Measurements from ENCODE around the gene ERBB4. TPM values are rescaled to one million over a fixed set of nuclear protein-coding genes. Genes with fewer than 3 reads are reported as not detected.
"Not testable (repeated sequence)": the region's sequence is repeated elsewhere in the genome, so short reads cannot be mapped to it uniquely, and the experiment has no call there.

ERBB4 gene
- total RNA-seq, 8 experiments from 2014 or later: 0.14 to 27.9 (median 7.9) TPM

DNA sequence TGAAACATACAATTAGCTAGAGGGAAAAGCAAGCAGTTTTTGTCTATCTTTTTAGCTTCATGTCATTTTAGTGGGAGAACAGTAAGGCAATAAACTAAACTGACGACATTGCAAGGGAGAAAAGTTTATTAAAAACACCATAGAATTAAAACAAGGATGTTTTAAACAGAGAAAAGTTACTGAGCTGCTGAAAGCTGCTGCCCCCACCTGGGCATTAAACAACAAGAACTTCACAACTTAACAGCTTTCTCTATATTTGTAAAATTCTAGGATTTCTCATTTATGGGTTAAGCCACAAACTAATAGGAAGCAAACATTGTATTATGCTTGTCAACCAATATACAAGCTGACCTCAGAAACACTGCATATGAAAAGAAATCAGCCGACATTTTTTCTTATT is 289.2 kb downstream of the ERBB4 start:
- in situ Hi-C loops (cut with MboI; ENCODE audit: low pct_unique_long_range_greater_than_20kb in 2 of 9, low sequenced_read_pairs in 9 of 9, unreplicated experiment in 9 of 9): no loop called here
- no peak overlapping the region for H3K27ac ChIP-seq
- ATAC-seq (replicated peaks in 6 of 8): no peak
- peaks cover 3 to 11% of the 10 kb centered on the region in 2 donors for H3K4me1 ChIP-seq (replicated peaks in 1 of 2)
- 0 to 100% (median 55%) methylated on average over 1 to 2 of the region's 2 CpGs; no CpG with 5 or more reads in 1 of the 10 experiments for WGBS, 10 experiments
- no peak overlapping the region for H3K4me3 ChIP-seq

DNA sequence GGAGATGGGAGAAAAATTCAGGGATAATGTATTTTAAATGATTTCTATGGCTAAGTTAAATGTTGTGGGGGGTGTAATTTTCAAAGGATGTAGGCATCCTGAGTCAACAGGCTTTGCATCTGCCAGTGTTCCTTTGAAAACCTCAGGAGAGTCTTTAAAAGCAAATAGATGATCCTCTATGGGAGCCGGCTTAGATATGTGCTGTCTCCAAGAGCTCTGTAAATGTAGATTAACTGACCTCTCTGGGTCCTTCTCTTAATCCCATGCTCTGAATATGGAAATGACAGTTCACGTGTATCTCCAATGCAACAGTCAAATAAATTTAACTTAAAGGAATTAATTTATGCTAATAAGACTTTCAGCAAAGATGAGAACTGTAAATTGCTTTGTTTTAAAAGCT is 292.7 kb downstream of the ERBB4 start:
- Histone ChIP-seq H3K27ac (no peak overlapping the region), H3K4me1 (replicated peaks in 1 of 2) (peaks cover 0 to 19% of the 10 kb centered on the region in 2 donors), H3K4me3 (no peak overlapping the region)
- in situ Hi-C loops (cut with MboI; ENCODE audit: low pct_unique_long_range_greater_than_20kb in 2 of 9, low sequenced_read_pairs in 9 of 9, unreplicated experiment in 9 of 9): no loop called here
- WGBS, 10 experiments: 0 to 63% (median 18%) methylated on average over 1 to 2 of the region's 2 CpGs; no CpG with 5 or more reads in 2 of the 10 experiments
- ATAC-seq (replicated peaks in 6 of 8): peak in 3 of 8 experiments; percentile 31 to 81 (median 68)

DNA sequence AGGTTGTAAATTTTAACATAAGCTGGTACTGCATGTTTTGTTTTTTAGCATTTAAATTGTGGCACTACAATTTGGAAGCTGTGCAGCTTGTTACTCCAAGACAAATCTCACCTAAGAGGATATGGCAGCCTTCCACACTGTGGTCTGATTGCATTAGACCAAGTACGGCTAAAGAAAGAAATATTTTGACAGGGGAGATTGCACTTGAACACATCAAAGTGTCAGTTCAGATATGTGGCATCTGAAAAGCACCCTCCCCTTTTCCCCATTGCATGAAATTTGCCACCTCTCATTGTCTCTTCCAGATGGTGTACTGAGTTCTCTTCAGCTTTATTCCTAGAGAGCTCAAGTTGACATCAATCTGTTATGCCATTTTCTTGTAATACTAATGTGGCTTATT is 295.9 kb downstream of the ERBB4 start:
- Histone ChIP-seq H3K4me1 (replicated peaks in 1 of 2) (peaks cover 0 to 19% of the 10 kb centered on the region in 2 donors), H3K4me3 (no peak overlapping the region), H3K27ac (no peak overlapping the region)
- 20 to 67% (median 33%) methylated on average over 1 of the region's 1 CpG; no CpG with 5 or more reads in 5 of the 10 experiments for WGBS, 10 experiments
- in situ Hi-C loops (cut with MboI; ENCODE audit: low pct_unique_long_range_greater_than_20kb in 2 of 9, low sequenced_read_pairs in 9 of 9, unreplicated experiment in 9 of 9): no loop called here
- ATAC-seq (replicated peaks in 6 of 8): peak in 1 of 8 experiments; percentile 25

DNA sequence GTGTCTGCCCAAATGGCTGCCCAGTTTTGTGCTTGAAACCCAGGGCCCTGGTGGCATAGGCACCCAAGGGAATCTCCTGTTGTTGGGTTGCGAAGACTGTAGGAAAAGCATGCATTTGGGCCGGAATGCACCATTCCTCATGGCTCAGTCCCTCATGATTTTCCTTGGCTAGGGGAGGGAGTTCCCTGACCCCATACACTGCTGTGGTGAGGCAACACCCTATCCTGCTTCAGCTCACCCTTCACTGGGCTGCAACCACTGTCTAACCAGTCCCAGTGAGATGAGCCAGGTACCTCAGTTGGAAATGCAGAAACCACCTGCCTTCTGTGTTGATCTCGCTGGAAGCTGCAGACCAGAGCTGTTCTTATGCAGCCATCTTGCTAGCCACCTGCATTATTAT is 300.4 kb downstream of the ERBB4 start:
- in situ Hi-C loops (cut with MboI; ENCODE audit: low pct_unique_long_range_greater_than_20kb in 2 of 9, low sequenced_read_pairs in 9 of 9, unreplicated experiment in 9 of 9); ATAC-seq (replicated peaks in 6 of 8); H3K4me3 ChIP-seq; H3K27ac ChIP-seq: not testable (repeated sequence)
- WGBS, 10 experiments: 20 to 100% (median 80%) methylated on average over 1 to 2 of the region's 3 CpGs; no CpG with 5 or more reads in 3 of the 10 experiments
- H3K4me1 ChIP-seq (replicated peaks in 1 of 2): peaks cover 0 to 11% of the 10 kb centered on the region in 2 donors

DNA sequence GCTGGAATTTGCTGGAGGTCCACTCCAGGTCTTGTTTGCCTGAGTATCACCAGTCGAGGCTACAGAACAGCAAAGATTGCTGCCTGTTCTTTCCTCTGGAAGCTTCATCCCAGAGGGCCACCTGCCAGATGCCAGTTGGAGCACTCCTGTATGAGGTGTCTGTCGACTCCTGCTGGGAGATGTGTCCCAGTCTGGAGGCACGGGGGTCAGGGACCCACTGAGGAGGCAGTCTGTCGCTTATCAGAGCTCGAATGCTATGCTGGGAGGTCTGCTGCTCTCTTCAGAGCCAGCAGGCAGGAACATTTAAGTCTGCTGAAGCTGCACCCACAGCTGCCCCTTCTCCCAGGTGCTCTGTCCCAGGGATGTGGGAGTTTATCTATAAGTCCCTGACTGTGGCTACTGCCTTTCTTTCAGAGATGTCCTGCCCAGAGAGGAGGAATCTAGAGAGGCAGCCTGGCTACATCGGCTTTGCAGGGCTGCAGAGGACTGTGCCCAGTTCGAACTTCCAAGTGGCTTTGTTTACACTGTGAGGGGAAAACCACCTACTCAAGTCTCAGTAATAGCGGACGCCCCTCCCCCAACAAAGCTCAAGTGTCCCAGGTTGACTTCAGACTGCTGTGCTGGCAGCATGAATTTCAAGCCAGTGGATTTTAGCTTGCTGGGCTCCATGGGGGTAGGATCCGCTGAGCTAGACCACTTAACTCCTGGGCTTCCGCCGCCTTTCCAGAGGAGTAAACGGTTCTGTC is 301.1 kb downstream of the ERBB4 start:
- in situ Hi-C loops (cut with MboI; ENCODE audit: low pct_unique_long_range_greater_than_20kb in 2 of 9, low sequenced_read_pairs in 9 of 9, unreplicated experiment in 9 of 9): no loop called here
- no peak for ATAC-seq (replicated peaks in 6 of 8)
- whole genome bisulfite sequencing, 10 experiments: 40 to 93% (median 73%) methylated on average over 2 to 8 of the region's 13 CpGs; no CpG with 5 or more reads in 2 of the 10 experiments

DNA sequence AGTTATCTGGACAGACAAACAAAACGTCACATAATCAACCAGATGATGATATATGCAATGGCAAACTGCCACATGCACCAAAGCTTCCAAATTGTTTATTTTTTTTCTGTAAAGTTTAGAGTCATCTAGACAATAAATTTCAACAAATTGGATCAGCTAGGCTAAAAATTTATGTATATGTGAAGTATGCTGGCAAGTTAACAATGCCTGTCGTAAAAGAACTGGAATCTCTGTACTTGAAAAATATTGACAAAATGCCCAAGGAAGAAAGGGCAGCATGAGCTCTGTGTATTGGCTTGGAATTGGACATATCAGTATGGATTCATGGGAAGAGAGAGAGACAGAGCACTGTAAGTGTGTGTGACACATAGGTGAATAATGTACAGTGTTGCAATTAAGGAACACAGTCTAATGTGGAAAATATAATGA is 309.8 kb downstream of the ERBB4 start:
- Histone ChIP-seq H3K4me1 (replicated peaks in 1 of 2) (peaks cover 8 to 26% of the 10 kb centered on the region in 2 donors), H3K4me3 (no peak overlapping the region), H3K27ac (no peak overlapping the region)
- ATAC-seq (replicated peaks in 6 of 8): peak in 3 of 8 experiments; percentile 29 to 36 (median 30)
- 0 to 100% (median 33%) methylated on average over 1 to 2 of the region's 2 CpGs; no CpG with 5 or more reads in 2 of the 10 experiments for WGBS, 10 experiments
- in situ Hi-C loops (cut with MboI; ENCODE audit: low pct_unique_long_range_greater_than_20kb in 2 of 9, low sequenced_read_pairs in 9 of 9, unreplicated experiment in 9 of 9): no loop called here

More for the DNA sequence above, 301.1 kb downstream of the ERBB4 start:
- Histone ChIP-seq H3K4me1 (replicated peaks in 1 of 2) (peaks cover 0 to 5% of the 10 kb centered on the region in 2 donors), H3K27ac (no peak overlapping the region), H3K4me3 (no peak overlapping the region)

DNA sequence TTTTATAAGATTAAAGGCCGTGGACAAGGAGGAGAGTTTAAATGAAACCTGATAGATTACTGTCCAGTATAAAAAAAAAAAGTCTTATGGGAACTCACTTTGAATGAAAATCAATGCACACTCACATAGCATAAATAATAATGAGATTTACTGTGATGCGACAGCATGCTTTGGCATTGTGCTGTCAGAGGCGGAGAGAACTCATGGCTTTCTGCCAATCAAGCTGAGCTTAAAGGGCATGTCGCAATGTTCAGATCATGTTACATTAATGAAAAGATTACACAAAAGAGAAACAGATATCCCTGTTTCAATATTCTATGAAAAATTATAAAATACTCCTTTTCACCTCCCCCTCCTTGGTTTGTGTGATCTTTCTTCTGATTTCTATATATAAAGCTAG is 310.8 kb downstream of the ERBB4 start:
- in situ Hi-C loops (cut with MboI; ENCODE audit: low pct_unique_long_range_greater_than_20kb in 2 of 9, low sequenced_read_pairs in 9 of 9, unreplicated experiment in 9 of 9): no loop called here
- Histone ChIP-seq H3K27ac (no peak overlapping the region), H3K4me3 (no peak overlapping the region), H3K4me1 (replicated peaks in 1 of 2) (peaks cover 8 to 26% of the 10 kb centered on the region in 2 donors)
- peak in 7 of 8 experiments; percentile 45 to 92 (median 55) for ATAC-seq (replicated peaks in 6 of 8)
- 0 to 86% (median 53%) methylated on average over 3 to 4 of the region's 4 CpGs; no CpG with 5 or more reads in 1 of the 10 experiments for WGBS, 10 experiments

DNA sequence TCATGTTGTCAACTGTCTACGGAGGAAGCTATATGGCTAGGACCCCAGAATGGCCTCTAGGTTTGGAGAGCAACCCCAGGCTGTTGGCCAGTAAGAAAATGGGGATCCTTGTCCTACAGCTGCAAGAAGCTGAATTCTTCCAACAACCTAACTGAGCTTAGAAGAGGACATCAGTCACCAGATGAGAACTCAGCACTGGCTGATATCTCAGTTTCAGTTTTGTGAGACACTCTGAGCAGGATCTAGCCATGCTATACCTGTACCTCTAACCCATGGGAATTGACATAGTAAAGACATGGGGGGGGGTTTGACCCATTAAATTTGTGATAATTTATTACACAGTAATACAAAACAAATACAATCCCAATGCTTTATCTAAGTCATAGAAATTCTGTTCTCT is 312.5 kb downstream of the ERBB4 start:
- Histone ChIP-seq H3K4me3 (no peak overlapping the region), H3K4me1 (replicated peaks in 1 of 2) (peaks cover 8 to 30% of the 10 kb centered on the region in 2 donors), H3K27ac (no peak overlapping the region)
- no peak for ATAC-seq (replicated peaks in 6 of 8)
- in situ Hi-C loops (cut with MboI; ENCODE audit: low pct_unique_long_range_greater_than_20kb in 2 of 9, low sequenced_read_pairs in 9 of 9, unreplicated experiment in 9 of 9): no loop called here
- 33 to 100% (median 93%) methylated on average over 1 of the region's 1 CpG; no CpG with 5 or more reads in 4 of the 10 experiments for WGBS, 10 experiments

DNA sequence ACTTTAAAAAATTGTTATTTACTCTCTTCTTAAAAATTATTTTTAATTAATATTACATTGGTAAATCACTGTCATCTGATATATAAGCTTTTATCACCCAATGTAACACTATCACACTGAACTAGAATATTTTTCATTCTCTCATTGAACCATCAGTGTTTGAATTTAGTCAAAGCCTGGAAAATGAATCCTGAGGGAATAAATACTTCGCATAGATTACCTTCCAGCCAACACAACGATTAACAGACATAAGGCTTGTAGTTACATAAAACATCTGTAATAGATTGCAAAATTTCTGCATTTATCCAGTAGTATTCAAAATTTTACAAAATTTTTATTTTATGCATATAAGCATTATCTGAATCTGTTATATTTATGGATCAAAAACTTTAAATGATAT is 314.9 kb downstream of the ERBB4 start:
- 12 to 94% (median 71%) methylated on average over 1 to 2 of the region's 2 CpGs for WGBS, 10 experiments
- Histone ChIP-seq H3K4me1 (replicated peaks in 1 of 2) (peaks cover 8 to 36% of the 10 kb centered on the region in 2 donors), H3K4me3 (no peak overlapping the region), H3K27ac (no peak overlapping the region)
- no peak for ATAC-seq (replicated peaks in 6 of 8)
- in situ Hi-C loops (cut with MboI; ENCODE audit: low pct_unique_long_range_greater_than_20kb in 2 of 9, low sequenced_read_pairs in 9 of 9, unreplicated experiment in 9 of 9): no loop called here

DNA sequence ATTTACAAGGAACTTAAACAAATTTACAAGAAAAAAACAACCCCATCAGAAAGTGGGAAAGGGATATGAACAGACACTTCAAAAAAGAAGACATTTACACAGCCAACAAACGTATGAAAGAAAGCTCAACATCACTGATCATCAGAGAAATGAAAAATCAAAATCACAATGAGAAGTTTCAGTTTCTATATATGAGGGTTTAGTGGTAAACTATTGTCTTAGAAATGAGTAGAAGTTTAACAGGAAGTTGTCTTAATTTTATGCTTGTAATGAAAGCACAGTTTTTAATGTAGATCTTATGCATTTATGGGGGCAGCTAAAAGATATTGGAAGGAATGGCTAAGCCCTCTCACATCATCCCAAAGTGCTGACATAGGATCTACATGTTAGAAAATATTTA is 325.4 kb downstream of the ERBB4 start:
- Histone ChIP-seq H3K4me3 (no peak overlapping the region), H3K27ac (no peak overlapping the region), H3K4me1 (replicated peaks in 1 of 2) (peaks cover 0 to 11% of the 10 kb centered on the region in 2 donors)
- in situ Hi-C loops (cut with MboI; ENCODE audit: low pct_unique_long_range_greater_than_20kb in 2 of 9, low sequenced_read_pairs in 9 of 9, unreplicated experiment in 9 of 9): no loop called here
- ATAC-seq (replicated peaks in 6 of 8): no peak
- 0 to 100% (median 49%) methylated on average over 1 of the region's 1 CpG for WGBS, 10 experiments

DNA sequence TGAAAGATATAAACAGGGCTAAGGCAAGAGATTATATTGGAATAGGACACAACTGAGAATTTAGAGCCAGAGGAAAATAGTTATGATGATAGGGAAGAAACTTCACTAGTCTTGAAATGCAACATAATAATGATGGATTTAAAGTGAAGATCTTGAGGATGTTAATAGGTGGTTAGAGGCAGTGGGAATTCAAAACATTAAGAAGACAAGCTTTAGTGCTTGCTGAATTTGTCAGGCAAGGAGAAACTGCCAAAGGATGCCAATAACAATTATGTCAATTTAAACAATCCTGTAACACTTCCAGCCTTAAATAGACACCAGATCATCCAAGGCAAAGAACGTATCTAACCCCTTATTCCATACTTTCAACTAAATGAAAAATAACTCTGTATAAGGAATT is 330.1 kb downstream of the ERBB4 start:
- no peaks in the 10 kb centered on the region for H3K4me1 ChIP-seq (replicated peaks in 1 of 2)
- no peak for ATAC-seq (replicated peaks in 6 of 8)
- H3K27ac ChIP-seq: no peak overlapping the region
- WGBS, 10 experiments: 0 to 100% (median 83%) methylated on average over 1 of the region's 1 CpG; no CpG with 5 or more reads in 1 of the 10 experiments
- in situ Hi-C loops (cut with MboI; ENCODE audit: low pct_unique_long_range_greater_than_20kb in 2 of 9, low sequenced_read_pairs in 9 of 9, unreplicated experiment in 9 of 9): no loop called here
- H3K4me3 ChIP-seq: no peak overlapping the region

DNA sequence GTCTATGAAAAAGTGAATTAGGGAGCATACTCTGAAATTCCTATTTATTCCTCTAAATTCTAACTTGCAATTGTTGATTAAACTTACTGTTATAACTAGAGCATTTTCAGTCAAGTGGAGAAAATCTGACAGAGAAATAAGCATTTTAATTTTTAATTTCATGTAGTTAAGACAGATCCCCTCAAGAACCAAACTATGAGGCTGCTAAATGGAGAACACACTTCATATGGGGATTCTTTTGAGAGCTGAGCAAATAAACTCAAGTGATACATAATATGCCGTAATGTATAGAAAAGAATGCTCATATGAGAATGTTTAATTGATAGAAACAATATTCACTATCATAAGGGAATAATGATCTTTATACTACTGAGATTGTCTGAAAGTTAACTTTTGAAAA is 340.8 kb downstream of the ERBB4 start:
- 10 to 100% (median 100%) methylated on average over 1 of the region's 1 CpG; no CpG with 5 or more reads in 1 of the 10 experiments for WGBS, 10 experiments

DNA sequence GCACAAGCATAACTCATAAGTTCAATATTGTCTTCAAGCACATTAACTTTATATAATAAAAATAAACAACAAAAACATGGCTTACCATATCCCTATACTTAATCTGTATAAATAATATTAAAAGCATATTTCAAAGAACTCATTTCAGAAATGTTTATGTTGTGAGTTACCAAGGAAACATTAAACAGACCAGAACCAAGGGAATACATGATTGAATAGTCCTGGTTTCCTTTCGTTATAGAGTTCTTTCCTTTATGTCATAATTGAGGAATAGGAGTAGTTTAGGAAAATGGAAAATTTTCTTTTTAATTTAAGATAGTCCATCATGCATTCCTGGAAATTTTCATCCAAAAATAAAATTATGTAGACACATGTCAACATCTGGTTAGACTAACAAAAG is 343.0 kb downstream of the ERBB4 start:
- ATAC-seq (replicated peaks in 6 of 8): no peak
- Histone ChIP-seq H3K4me1 (replicated peaks in 1 of 2) (peaks cover 0 to 3% of the 10 kb centered on the region in 2 donors), H3K27ac (no peak overlapping the region), H3K4me3 (no peak overlapping the region)
- WGBS, 10 experiments: 11 to 100% (median 28%) methylated on average over 1 of the region's 1 CpG; no CpG with 5 or more reads in 4 of the 10 experiments
- in situ Hi-C loops (cut with MboI; ENCODE audit: low pct_unique_long_range_greater_than_20kb in 2 of 9, low sequenced_read_pairs in 9 of 9, unreplicated experiment in 9 of 9): no loop called here

More for the DNA sequence above, 340.8 kb downstream of the ERBB4 start:
- in situ Hi-C loops (cut with MboI; ENCODE audit: low pct_unique_long_range_greater_than_20kb in 2 of 9, low sequenced_read_pairs in 9 of 9, unreplicated experiment in 9 of 9): no loop called here
- no peak overlapping the region for H3K27ac ChIP-seq
- H3K4me1 ChIP-seq (replicated peaks in 1 of 2): peaks cover 0 to 3% of the 10 kb centered on the region in 2 donors
- H3K4me3 ChIP-seq: no peak overlapping the region
- no peak for ATAC-seq (replicated peaks in 6 of 8)
